ENCODE measurements around the gene CDH8.

Gene CDH8

DNA sequence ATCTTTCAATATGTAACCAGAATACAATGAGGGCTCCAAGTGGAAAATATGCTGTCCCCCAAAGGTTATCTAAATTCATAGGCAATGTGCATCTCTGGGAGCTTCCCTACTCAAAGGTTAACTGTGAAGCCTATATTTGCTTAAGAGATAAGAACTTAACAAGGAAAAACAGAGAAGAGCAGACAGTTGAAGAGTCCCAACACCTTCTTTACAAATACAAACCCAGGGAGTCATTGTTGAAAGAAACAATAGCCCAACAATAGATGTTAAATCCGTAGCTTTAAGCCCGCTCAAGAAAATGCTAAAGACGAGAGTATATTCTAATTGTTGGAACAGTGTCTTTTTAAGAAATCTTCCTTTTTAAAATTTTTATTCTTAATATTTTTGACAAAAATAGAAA, 87.8 kb downstream of the CDH8 start:
- TF ChIP-seq, protein P1, sequence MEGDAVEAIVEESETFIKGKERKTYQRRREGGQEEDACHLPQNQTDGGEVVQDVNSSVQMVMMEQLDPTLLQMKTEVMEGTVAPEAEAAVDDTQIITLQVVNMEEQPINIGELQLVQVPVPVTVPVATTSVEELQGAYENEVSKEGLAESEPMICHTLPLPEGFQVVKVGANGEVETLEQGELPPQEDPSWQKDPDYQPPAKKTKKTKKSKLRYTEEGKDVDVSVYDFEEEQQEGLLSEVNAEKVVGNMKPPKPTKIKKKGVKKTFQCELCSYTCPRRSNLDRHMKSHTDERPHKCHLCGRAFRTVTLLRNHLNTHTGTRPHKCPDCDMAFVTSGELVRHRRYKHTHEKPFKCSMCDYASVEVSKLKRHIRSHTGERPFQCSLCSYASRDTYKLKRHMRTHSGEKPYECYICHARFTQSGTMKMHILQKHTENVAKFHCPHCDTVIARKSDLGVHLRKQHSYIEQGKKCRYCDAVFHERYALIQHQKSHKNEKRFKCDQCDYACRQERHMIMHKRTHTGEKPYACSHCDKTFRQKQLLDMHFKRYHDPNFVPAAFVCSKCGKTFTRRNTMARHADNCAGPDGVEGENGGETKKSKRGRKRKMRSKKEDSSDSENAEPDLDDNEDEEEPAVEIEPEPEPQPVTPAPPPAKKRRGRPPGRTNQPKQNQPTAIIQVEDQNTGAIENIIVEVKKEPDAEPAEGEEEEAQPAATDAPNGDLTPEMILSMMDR (IDR thresholded peaks at IDR 0.05; ENCODE audit: low read depth, low read length, missing control alignments): no peak
- H3K4me3 ChIP-seq (replicated peaks; ENCODE audit: low read depth, low read length): no peak overlapping the region
- DNase-seq (ENCODE audit: extremely low read depth, low read depth): no peak

DNA sequence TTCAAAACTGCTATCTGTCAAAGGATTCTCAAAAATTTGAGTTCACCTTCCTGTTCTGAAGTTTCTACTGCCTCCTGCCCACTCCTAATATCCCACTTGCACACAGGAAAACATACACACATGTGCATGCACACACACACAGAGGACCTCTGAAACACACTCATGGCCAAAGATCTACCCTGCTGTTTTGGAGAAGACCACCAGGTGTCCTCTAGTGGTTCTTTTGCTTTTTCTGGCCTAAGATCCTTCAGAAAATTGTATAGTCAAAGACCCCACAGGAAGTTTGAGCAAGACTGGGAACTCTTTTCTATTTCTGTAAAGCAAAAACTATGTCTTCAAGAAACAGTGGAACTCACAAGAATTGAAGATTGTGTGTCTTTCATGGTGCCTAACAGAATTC, 90.2 kb downstream of the CDH8 start:
- DNase-seq (ENCODE audit: extremely low read depth, low read depth): no peak
- TF ChIP-seq, protein P1 (IDR thresholded peaks at IDR 0.05; ENCODE audit: low read depth, low read length, missing control alignments): no peak
- H3K4me3 ChIP-seq (replicated peaks; ENCODE audit: low read depth, low read length): no peak overlapping the region

DNA sequence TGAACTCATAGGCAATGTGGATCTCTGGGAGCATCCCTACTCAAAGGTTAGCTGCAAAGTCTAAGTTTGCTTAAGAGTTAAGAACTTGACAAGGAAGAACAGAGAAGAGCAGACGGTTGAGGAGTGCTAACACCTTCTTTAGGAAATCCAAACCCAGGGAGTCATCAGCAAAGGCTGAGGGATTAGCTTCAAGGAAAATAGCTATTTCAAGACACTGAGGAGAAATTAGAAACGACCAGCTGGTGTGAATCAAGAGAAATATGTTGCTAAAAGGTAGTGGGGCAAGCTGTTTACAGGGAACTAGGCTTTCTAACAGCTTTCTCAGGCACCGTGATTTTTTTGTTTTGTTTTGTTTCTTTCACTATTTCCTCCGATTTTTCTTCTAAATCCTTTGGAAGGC, 90.7 kb downstream of the CDH8 start:
- no peak for DNase-seq (ENCODE audit: extremely low read depth, low read depth)
- H3K4me3 ChIP-seq (replicated peaks; ENCODE audit: low read depth, low read length): no peak overlapping the region
- TF ChIP-seq, protein P1 (IDR thresholded peaks at IDR 0.05; ENCODE audit: low read depth, low read length, missing control alignments): no peak

DNA sequence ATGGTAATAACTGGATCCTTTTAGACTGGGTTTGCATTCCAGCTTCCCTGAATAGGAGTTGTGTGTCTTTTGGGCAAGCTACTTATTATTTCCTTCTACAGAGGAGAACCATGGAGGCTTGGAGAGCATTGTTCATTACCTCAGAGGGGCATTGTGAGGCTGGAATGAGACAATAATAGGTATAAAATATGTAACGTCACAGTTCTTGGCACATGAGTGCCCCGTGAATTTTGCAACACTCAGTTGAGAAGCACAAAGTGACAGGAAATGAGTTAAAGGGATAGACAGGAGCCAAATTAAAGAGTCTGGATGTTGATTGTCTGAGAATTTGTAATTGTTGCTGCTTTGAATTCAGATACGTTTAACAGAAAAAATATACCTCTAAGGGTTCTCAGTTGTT, 92.2 kb downstream of the CDH8 start:
- TF ChIP-seq, protein P1 (IDR thresholded peaks at IDR 0.05; ENCODE audit: low read depth, low read length, missing control alignments): no peak
- DNase-seq (ENCODE audit: extremely low read depth, low read depth): no peak
- H3K4me3 ChIP-seq (replicated peaks; ENCODE audit: low read depth, low read length): no peak overlapping the region

DNA sequence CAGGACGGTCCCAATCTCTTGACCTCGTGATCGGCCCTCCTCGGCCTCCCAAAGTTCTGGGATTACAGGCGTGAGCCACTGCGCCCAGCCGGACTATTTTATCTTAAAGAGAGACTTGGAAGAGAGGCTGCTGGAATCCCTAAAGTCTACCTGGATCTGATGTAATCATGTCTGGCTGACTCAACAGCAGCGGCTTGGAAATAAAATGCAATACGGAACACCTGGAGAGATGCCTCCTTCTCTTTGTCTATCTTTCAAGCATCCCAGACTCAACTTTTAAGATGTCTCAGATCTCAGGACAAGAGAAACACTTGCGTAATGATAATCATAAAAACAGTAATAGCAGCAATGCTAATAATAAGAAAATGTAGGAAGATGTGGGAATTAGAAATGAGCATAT, 95.6 kb downstream of the CDH8 start:
- DNase-seq (ENCODE audit: extremely low read depth, low read depth): no peak
- TF ChIP-seq, protein P1 (IDR thresholded peaks at IDR 0.05; ENCODE audit: low read depth, low read length, missing control alignments): no peak
- H3K4me3 ChIP-seq (replicated peaks; ENCODE audit: low read depth, low read length): no peak overlapping the region

DNA sequence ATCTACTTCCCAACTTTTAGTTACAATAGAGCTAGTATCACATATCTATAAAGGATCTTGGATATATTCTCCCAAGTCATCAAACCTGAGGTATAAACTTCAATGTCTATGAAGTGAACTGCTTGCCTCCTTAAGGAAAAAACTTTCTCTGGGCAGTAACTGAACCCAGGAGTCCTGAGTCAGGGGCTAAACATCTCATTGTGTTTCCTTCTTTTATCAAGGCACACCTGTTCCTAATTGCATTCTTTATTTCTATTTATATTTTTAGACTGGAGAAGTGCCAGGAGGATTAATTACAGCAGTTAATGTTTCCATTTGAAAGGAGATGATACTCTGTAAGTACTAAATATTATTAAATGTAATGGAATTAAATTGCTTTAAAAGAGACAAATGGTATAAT, 98.6 kb downstream of the CDH8 start:
- DNase-seq (ENCODE audit: extremely low read depth, low read depth): no peak
- TF ChIP-seq, protein P1 (IDR thresholded peaks at IDR 0.05; ENCODE audit: low read depth, low read length, missing control alignments): no peak

DNA sequence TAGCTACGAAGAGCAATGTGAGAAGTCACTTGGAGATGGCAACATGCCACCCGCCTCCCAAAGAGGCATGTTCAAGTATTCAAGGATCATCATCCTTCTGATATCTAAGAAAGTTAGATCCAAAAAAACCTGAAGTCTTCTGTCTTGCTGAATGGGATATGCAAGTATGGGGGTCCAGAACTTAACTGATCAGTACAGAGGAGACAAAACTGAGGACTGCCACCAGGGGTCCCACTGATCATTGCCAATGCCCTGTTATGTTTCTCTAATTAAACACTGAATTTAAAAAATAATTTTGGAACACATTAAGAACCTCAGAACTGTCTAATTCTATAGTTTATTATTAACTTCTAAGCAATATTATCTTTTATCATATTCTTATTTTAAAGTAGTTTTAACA, 99.7 kb downstream of the CDH8 start:
- TF ChIP-seq, protein P1 (IDR thresholded peaks at IDR 0.05; ENCODE audit: low read depth, low read length, missing control alignments): no peak
- DNase-seq (ENCODE audit: extremely low read depth, low read depth): no peak
- no peak overlapping the region for H3K4me3 ChIP-seq (replicated peaks; ENCODE audit: low read depth, low read length)

More for the DNA sequence above, 98.6 kb downstream of the CDH8 start:
- H3K4me3 ChIP-seq (replicated peaks; ENCODE audit: low read depth, low read length): no peak overlapping the region

All from HFF-Myc (cell line).